ENCODE data around the gene PRPF8.

PRPF8 gene

GRCh38 chr17:1625053-1625452 lies 59.6 kb downstream of the PRPF8 start:
- TF ChIP-seq CTCF (IDR thresholded peaks at IDR 0.05; ENCODE audit: low read depth, low read length): no peak
- H3K4me3 ChIP-seq (ENCODE audit: low read depth, low read length): no peak overlapping the region

- TF ChIP-seq CTCF (IDR thresholded peaks at IDR 0.05; ENCODE audit: low read depth, low read length): no peak
- no peak overlapping the region for H3K4me3 ChIP-seq (ENCODE audit: low read depth, low read length)
Measured at GRCh38 chr17:1624650-1625049, 60.0 kb downstream of the PRPF8 start.

- no peak for TF ChIP-seq CTCF (IDR thresholded peaks at IDR 0.05; ENCODE audit: low read depth, low read length)
- H3K4me3 ChIP-seq (ENCODE audit: low read depth, low read length): no peak overlapping the region
Measured at GRCh38 chr17:1623057-1623630, 61.5 kb downstream of the PRPF8 start.

- no peak for TF ChIP-seq CTCF (IDR thresholded peaks at IDR 0.05; ENCODE audit: low read depth, low read length)
- H3K4me3 ChIP-seq (ENCODE audit: low read depth, low read length): no peak overlapping the region
Measured at GRCh38 chr17:1621273-1621954, 63.3 kb downstream of the PRPF8 start.

GRCh38 chr17:1620486-1620885 lies 64.2 kb downstream of the PRPF8 start:
- TF ChIP-seq CTCF (IDR thresholded peaks at IDR 0.05; ENCODE audit: low read depth, low read length): no peak
- H3K4me3 ChIP-seq (ENCODE audit: low read depth, low read length): no peak overlapping the region

GRCh38 chr17:1617620-1618174 lies 67.0 kb downstream of the PRPF8 start:
- H3K4me3 ChIP-seq (ENCODE audit: low read depth, low read length): no peak overlapping the region
- no peak for TF ChIP-seq CTCF (IDR thresholded peaks at IDR 0.05; ENCODE audit: low read depth, low read length)

- no peak overlapping the region for H3K4me3 ChIP-seq (ENCODE audit: low read depth, low read length)
- no peak for TF ChIP-seq CTCF (IDR thresholded peaks at IDR 0.05; ENCODE audit: low read depth, low read length)
Measured at GRCh38 chr17:1616101-1616500, 68.6 kb downstream of the PRPF8 start.
